ENCODE results near the gene SOCS1. TPM values are rescaled to one million over a fixed set of nuclear protein-coding genes. Genes with fewer than 3 reads are reported as not detected.

The SOCS1 gene
- total RNA-seq, 1 experiment from 2014 or later, result 17.1 TPM

GRCh38 chr16:11262915-11263314 lies 6.9 kb upstream of the SOCS1 start:
- no peak for DNase-seq (ENCODE audit: low read depth)

GRCh38 chr16:11260596-11260966 lies 4.6 kb upstream of the SOCS1 start:
- no peak for DNase-seq (ENCODE audit: low read depth)

GRCh38 chr16:11259655-11260595 lies 3.9 kb upstream of the SOCS1 start:
- DNase-seq (ENCODE audit: low read depth), result no peak

DNA sequence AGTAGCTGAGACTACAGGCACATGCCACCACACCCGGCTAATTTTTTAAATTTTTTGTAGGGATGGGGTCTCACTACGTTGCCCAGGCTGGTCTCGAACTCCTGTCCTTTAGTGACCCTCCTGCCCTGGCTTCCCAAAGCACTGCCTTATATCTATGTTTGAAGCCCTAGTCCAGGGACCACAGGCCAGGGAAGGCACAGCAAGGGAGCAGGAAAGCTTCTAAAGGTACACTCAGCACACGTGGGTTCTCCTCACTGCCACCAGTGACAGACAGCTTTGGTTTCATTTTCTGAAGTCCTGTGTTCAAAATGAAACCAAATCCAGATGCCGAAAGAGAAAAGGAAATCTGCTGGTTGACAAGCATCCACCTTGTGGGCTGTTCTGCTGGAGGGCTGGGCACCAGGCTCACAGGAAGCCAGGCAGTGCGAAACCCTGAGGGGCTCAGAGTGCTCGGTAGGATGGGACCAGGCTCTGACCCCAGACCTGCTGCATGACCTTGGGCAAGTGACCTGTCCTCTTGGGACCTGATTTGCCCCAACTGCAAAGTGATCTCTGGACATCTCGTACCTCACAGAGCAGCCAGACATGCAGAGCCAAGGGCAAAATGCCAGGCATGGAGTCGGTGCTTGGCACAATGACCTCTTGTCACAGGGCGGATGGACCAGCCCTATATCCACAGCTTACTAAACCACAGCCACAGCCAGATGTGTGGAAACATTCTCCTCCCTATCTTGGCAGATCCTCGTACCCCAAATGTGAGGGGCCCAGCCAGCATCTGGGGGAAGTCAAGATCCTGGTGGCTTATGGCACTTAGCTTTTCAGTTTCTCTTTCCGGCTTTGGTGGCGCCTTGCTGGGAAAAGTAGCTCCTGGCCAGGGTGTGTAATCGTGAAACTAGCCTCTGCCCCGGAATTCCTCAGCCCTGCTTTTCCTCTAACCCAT lies 2.8 kb upstream of the SOCS1 start:
- DNase-seq (ENCODE audit: low read depth), result peak; percentile 75

DNA sequence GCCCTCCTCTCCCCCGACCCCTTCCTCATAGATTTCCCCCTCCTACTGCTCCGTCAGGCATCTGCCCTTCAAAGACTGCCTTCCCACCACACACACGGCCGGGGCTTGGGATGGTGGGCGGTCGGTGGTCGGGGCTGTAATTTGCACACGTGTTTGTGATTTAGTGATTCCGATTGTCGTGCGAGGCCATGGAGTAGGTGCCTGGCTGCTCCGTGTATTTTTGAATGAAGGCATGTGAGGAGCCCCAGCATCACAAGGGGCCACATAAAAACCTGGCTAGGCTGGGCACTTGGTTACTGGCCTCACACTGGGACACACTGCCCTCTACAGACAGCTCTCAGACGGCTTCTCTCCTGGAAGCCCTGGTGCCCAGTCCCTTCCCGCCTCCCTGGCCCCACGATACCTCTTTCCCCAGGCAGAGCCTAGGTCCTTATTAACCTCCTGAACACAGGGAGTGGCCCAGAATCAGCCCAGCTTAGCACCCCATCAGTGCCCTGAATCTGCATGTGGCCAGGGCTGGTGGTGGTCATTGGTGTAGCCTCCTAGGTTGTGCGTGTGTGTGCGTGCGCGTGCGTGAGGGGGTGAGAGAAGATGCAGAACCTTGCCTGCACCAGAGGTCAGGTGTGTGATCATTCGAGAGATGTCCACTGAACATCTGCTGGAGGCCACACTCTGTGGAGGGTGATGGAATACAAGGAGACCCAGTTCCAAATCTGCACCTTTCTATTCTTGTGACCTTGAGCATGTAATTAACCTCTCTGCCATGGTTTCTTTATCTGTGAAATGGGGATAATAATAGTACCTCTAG lies 1.3 kb upstream of the SOCS1 start:
- peak; percentile 83 for DNase-seq (ENCODE audit: low read depth)

GRCh38 chr16:11256661-11257130 lies 692 bp upstream of the SOCS1 start:
- DNase-seq (ENCODE audit: low read depth), result peak; percentile 79

DNA sequence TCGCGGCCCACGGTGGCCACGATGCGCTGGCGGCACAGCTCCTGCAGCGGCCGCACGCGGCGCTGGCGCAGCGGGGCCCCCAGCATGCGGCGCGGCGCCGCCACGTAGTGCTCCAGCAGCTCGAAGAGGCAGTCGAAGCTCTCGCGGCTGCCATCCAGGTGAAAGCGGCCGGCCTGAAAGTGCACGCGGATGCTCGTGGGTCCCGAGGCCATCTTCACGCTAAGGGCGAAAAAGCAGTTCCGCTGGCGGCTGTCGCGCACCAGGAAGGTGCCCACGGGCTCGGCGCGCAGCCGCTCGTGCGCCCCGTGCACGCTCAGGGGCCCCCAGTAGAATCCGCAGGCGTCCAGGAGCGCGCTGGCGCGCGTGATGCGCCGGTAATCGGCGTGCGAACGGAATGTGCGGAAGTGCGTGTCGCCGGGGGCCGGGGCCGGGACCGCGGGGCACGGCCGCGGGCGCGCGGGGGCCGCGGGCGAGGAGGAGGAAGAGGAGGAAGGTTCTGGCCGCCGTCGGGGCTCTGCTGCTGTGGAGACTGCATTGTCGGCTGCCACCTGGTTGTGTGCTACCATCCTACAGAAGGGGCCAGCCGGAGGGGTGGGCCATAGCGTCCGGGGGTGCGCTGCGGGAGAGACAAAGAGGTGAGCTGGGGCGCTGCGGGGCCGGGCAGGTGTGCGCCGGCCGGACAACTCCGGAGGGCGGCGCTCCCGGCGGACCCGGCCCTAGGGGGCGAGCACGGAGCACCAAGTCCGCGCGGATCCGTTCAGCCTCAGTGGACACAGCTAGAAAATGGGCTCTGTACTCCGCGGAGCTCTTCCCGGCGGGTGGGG lies 879 bp downstream of the SOCS1 start:
- peak; percentile 33 for DNase-seq (ENCODE audit: low read depth)

GRCh38 chr16:11253995-11254912 lies 1.8 kb downstream of the SOCS1 start:
- DNase-seq (ENCODE audit: low read depth), result no peak

DNA sequence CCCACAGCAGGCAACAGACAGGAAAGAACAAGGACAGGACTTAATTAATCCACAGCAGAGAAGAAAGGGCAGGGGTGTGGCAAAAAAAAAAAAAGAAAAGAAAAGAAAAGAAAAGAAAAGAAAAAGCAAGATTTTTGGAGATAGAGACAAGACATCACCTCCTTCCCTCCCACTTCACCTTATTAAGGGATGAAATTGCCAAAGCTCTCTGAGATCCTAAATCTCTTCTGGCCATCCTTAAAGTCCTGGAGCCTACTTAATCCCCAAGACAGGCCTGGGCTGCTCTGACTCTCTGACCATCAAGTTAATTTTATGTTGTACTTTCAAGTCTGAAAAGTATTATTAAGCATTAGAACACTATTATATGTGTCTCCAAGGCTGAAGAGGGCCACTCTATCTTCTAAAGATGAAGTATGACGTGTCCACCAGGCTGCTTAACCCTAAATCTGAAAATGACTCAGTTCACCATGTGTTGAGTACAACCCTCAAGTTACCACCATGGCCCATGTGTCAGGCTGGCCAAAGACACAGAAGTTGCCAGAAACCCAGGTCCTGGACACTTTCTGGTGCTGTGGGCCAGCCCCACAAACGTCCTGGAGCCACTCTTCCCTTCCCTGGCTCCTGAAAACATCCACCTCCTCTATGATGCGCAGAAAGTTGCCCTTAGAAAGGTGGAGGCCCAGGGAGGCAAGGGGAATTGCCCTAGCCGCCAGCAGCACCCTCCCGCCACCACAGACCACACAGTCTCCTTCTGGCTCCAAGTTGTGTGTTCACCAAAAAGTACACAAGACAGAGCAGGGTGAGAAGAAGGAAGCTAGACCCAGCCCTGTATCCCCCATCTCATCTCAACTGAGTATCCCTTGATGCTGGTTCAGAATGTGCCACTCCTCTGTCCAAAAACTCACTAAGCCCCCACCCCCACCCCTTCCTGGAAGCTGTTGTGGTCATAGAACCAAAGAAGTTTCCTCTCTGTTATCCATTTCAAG lies 2.7 kb downstream of the SOCS1 start:
- DNase-seq (ENCODE audit: low read depth), result peak; percentile 61

DNA sequence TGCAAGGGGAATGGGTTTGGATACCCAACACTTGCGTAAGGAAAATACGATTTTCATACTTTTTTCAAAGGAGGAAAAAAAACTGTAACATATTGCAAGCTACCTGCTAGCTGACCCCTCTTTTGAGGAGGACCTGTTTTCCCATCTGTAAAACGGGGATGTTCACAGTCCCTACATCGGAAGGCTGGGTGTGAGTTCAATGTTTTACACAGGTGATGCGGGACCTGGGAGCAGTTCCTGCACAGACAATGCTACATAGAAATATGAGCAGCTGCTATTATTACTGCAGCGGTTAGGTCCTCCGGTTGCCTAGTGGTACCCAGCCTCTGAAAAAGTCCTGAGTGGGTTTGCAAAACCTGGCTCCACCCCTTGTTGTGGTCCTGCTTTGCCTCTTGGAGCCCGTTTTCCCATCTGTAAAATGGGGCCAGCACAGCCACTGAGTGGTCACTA lies 3.5 kb downstream of the SOCS1 start:
- no peak for DNase-seq (ENCODE audit: low read depth)

GRCh38 chr16:11251525-11252481 lies 4.2 kb downstream of the SOCS1 start:
- DNase-seq (ENCODE audit: low read depth), result peak; percentile 43

GRCh38 chr16:11250786-11251524 lies 5.0 kb downstream of the SOCS1 start:
- DNase-seq (ENCODE audit: low read depth), result peak; percentile 36

DNA sequence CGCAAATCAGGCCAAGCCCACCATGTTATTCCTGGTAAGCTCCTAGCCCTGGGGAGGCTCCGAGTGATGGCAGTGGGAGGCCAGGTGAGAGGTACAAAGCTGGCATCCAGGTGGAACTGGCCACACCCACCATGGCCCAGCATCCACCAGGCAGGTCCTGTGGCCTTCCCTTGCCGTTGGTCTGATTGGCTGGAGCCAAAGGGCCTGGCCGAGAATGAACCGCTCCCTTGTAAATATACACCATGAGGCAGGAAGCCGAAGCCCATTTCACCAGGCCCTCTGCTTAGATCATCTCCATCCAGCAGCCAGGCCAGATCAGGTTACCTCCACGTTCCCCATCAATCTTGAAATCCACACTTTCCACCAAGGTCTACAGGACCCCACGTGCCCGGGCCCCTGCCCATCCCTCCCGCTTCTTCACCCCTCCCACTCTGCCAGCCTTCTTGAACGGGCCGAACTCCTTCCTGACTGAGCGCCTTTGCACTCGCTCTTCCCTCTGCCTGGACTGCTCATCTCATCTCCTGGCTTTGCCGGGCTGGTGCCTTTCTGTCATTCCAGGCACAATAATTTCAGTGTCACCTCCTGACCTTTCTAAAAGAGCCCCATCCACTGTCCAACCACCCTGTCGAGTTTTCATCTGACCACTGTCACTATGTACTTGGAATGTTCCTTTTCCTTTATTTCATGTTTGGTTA lies 5.8 kb downstream of the SOCS1 start:
- DNase-seq (ENCODE audit: low read depth), result peak; percentile 67

DNA sequence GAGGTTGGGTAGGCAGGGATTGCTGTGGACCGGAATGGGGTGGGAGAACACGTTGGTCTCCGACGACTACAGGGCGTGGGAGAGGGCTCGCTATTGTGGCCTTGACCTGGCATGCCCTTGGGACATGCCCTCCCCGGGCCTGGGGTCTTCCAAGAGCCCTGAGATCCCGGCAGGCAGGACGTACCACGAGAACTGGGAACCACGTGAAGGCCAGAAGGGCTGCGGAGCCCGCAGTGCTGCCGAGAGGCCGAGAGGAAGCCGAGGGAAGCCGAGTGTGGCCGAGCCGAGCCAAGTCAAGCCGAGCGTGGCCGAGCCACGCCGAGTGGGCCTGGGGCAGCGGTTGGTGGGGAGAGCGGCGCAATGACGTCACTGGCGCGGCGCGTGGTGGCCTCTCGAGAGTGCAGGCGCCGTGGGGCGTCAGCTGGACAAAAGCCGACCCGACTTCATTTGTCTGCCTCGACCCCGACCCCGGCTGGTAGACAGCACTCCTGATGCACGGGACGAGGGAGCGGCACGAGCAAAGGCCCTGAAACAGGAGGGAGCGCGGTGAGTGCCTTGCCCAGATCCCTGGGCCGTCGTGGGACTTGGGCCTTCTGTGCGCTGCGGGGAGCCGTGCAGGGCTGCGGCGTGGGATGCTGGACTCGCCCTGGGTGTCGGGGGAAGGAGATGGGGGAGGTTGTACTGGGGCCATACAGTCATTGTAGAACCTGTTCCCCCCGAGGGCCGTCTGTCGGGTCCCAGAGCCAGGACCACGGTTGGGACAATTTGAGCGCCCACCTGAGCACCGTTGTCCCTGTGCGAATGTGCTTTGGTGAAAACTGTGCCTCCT lies 6.6 kb downstream of the SOCS1 start:
- peak; percentile 50 for DNase-seq (ENCODE audit: low read depth)

GRCh38 chr16:11248133-11248532 lies 7.9 kb downstream of the SOCS1 start:
- DNase-seq (ENCODE audit: low read depth), result peak; percentile 26
